MCF 10A (cell line): ENCODE measurements around the gene ZNF407. TPM values are rescaled to one million over a fixed set of nuclear protein-coding genes. Genes with fewer than 3 reads are reported as not detected.

Source experiments
- BruUV-seq: library from RNA; stranded (reverse); fragments of 400-500 nt; replicated peaks from 2 replicates; lab custom pipeline; 2021; lab: Mats Ljungman, UMichigan
- CTCF ChIA-PET: fragments of 300-600 bp; sonication (Branson Sonifier 250); formaldehyde crosslinking; extraction: SDS; loops from one replicate; lab custom pipeline; 2021; ENCODE audit warnings: antibody characterized with exemption, inconsistent platforms; lab: Yijun Ruan, JAX
- POLR2A ChIA-PET: fragments of 300-600, 350-650 bp; sonication (Branson Sonifier 250); formaldehyde crosslinking; extraction: SDS; loops from one replicate; lab custom pipeline; 2020; ENCODE audit warnings: antibody characterized with exemption, inconsistent platforms; lab: Yijun Ruan, JAX
- DNase-seq: peaks from one replicate; pipeline ENCODE4 v3.0.0-alpha.2; 2018; ENCODE audit not compliant: unreplicated experiment
- H3K27ac Mint-ChIP-seq: one replicate; pipeline ENCODE4 v1.8.0; 2022; ENCODE audit warnings: mild to moderate bottlenecking, low read depth, mixed read lengths; ENCODE audit not compliant: unreplicated experiment
- H3K27me3 Mint-ChIP-seq: one replicate; pipeline ENCODE4 v1.8.0; 2022; ENCODE audit warnings: mixed read lengths; ENCODE audit not compliant: insufficient read depth, unreplicated experiment
- H3K36me3 Mint-ChIP-seq: one replicate; pipeline ENCODE4 v1.8.0; 2022; ENCODE audit warnings: mild to moderate bottlenecking, moderate library complexity, mixed read lengths; ENCODE audit not compliant: insufficient read depth, unreplicated experiment
- H3K4me1 Mint-ChIP-seq: one replicate; pipeline ENCODE4 v1.8.0; 2022; ENCODE audit warnings: mixed read lengths; ENCODE audit not compliant: insufficient read depth, unreplicated experiment
- H3K4me3 Mint-ChIP-seq: one replicate; pipeline ENCODE4 v1.8.0; 2022; ENCODE audit warnings: mild to moderate bottlenecking, moderate library complexity, mixed read lengths; ENCODE audit not compliant: unreplicated experiment
- H3K9me3 Mint-ChIP-seq: one replicate; pipeline ENCODE4 v1.8.0; 2022; ENCODE audit warnings: mixed read lengths; ENCODE audit not compliant: unreplicated experiment
- CTCF ChIP-seq: fragments of 200-600 bp; IDR thresholded peaks from one replicate; pipeline ENCODE4 v1.8.0; 2022; ENCODE audit warnings: antibody characterized with exemption, mild to moderate bottlenecking; ENCODE audit not compliant: unreplicated experiment
- intact Hi-C: fragments of 100-400 bp; cut with micrococcal nuclease; formaldehyde crosslinking; loops from 2 replicates; pipeline ENCODE4 v1.14.1; 2022
- total RNA-seq: library from RNA; stranded (reverse); gene quantifications from 2 replicates; pipeline ENCODE4 v1.2.3, GENCODE V29; 2022

The ZNF407 gene
- total RNA-seq, 1 experiment from 2014 or later = 9.5 TPM

- no peaks in the 10 kb centered on the region for H3K27me3 Mint-ChIP-seq
- H3K9me3 Mint-ChIP-seq = no peaks in the 10 kb centered on the region
- intact Hi-C loops = no loop called here
- peaks cover 12% of the 10 kb centered on the region for H3K4me1 Mint-ChIP-seq
- ChIA-PET POLR2A (no interaction called here), CTCF (no interaction called here)
- no TSS peak for BruUV-seq
- no peak overlapping the region for H3K4me3 Mint-ChIP-seq
- DNase-seq = no peak
- TF ChIP-seq CTCF = no peak
- H3K27ac Mint-ChIP-seq = no peak overlapping the region
- no peaks in the 10 kb centered on the region for H3K36me3 Mint-ChIP-seq
Observed at GRCh38 chr18:74728586-74728985, 130.9 kb downstream of the ZNF407 start.

DNA sequence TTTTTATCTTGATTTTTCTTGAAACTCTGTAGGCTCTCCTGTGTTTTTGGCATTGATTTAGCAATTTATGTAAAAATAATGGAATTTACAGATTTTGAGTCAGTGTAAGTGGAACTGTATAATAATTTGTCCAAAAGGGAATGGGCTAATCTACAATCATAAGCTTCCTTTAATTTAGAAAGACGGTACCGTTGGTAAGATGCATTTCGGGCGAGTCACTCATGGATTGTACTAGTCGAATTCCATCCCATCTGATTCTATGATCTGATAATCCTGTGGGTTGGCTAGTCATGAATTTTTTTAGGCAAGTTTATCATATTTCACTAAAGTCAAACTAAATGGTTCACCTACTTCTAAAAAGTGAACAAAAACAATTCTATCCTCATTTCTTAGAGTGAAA lies 133.4 kb downstream of the ZNF407 start:
- no peak overlapping the region for H3K4me3 Mint-ChIP-seq
- peak; percentile 23 for DNase-seq
- CTCF ChIA-PET = interaction anchor here (1.1 kb wide), 1 partner anchor 30 kb away, joined by 3 read pairs; no protein-coding TSS in a partner anchor
- POLR2A ChIA-PET = no interaction called here
- TF ChIP-seq CTCF = no peak
- peak overlapping the region; percentile 40 for H3K27ac Mint-ChIP-seq
- H3K27me3 Mint-ChIP-seq = no peaks in the 10 kb centered on the region
- H3K4me1 Mint-ChIP-seq = peaks cover 6% of the 10 kb centered on the region
- no TSS peak for BruUV-seq
- no peaks in the 10 kb centered on the region for H3K36me3 Mint-ChIP-seq
- H3K9me3 Mint-ChIP-seq = no peaks in the 10 kb centered on the region
- intact Hi-C loops = no loop called here

DNA sequence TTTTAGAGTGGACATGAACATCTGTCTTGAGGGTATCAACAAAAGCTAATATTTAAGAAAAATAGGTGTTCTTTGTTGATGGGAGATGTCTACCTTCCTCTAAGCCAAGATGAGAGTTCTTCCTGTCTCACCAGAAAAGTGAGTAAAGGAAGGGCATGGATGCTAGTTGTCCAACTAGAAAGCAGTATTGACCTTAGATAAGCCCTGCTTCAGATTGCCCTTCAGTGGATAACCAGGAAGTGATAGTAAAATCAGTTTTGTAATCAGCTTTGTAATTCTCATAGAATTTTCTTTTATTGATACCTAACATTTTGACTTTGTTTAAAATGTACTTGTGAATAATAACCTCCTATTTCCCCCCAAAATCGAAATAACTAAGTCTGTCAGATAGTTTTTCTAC lies 134.7 kb downstream of the ZNF407 start:
- Mint-ChIP-seq H3K4me3 (no peak overlapping the region), H3K27ac (peak overlapping the region; percentile 40), H3K4me1 (peaks cover 6% of the 10 kb centered on the region), H3K36me3 (no peaks in the 10 kb centered on the region), H3K27me3 (no peaks in the 10 kb centered on the region), H3K9me3 (no peaks in the 10 kb centered on the region)
- CTCF ChIA-PET = interaction anchor here (0.7 to 2.0 kb wide), 2 partner anchors 9 to 77 kb away, joined by 3 to 5 read pairs; no protein-coding TSS in a partner anchor
- no TSS peak for BruUV-seq
- POLR2A ChIA-PET = interaction anchor here (0.9 to 1.4 kb wide), 2 partner anchors 14 kb away, joined by 3 read pairs; no protein-coding TSS in a partner anchor
- DNase-seq = no peak
- TF ChIP-seq CTCF = no peak
- intact Hi-C loops = no loop called here

DNA sequence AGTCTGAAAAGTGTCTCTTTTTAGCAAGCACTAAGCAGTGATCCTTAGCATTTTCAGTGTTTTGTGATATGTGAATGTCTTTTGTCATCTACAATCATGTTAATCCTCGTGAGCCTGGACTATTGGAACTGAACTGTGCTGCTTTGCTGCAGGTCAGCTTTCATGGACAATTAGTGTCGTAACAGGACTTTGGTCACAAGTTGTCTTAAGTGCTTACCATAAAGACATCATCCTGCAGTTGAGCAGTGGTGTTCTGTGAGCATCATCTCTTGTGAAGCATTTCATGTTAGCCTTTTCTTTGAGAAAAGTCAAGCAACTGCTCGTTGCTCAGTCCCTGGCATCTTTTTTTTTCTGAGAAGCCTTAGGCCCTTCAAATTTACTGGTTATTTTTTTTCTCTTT lies 135.9 kb downstream of the ZNF407 start:
- TF ChIP-seq CTCF = no peak
- no peak for DNase-seq
- Mint-ChIP-seq H3K36me3 (no peaks in the 10 kb centered on the region), H3K27me3 (no peaks in the 10 kb centered on the region), H3K4me1 (peaks cover 6% of the 10 kb centered on the region), H3K9me3 (no peaks in the 10 kb centered on the region), H3K4me3 (no peak overlapping the region), H3K27ac (no peak overlapping the region)
- no TSS peak for BruUV-seq
- intact Hi-C loops = no loop called here
- ChIA-PET POLR2A (interaction anchor here (0.7 kb wide), 1 partner anchor 130 kb away, joined by 3 read pairs; no protein-coding TSS in a partner anchor), CTCF (no interaction called here)
